ENCODE results near the gene TECPR2.

TECPR2 gene

DNA sequence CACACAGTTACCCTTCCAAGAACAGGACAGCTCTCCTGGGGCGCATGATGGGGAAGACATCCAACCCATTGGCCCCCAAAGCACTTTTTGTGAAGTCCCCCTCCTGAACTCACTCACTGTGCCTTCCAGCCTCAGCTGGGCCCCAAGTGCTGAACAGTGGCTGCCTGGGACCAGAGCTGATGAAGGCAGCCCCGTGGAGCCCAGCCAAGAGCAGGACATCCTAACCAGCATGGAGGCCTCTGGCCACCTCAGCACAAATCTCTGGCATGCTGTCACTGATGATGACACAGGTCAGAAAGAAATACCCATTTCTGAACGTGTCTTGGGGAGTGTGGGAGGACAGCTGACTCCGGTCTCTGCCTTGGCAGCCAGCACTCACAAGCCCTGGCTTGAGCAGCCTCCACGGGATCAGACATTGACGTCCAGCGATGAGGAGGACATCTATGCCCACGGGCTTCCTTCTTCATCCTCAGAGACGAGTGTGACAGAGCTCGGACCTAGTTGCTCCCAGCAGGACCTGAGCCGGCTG, 72.0 kb downstream of the TECPR2 start:
- FAIRE-seq, result no peak

DNA sequence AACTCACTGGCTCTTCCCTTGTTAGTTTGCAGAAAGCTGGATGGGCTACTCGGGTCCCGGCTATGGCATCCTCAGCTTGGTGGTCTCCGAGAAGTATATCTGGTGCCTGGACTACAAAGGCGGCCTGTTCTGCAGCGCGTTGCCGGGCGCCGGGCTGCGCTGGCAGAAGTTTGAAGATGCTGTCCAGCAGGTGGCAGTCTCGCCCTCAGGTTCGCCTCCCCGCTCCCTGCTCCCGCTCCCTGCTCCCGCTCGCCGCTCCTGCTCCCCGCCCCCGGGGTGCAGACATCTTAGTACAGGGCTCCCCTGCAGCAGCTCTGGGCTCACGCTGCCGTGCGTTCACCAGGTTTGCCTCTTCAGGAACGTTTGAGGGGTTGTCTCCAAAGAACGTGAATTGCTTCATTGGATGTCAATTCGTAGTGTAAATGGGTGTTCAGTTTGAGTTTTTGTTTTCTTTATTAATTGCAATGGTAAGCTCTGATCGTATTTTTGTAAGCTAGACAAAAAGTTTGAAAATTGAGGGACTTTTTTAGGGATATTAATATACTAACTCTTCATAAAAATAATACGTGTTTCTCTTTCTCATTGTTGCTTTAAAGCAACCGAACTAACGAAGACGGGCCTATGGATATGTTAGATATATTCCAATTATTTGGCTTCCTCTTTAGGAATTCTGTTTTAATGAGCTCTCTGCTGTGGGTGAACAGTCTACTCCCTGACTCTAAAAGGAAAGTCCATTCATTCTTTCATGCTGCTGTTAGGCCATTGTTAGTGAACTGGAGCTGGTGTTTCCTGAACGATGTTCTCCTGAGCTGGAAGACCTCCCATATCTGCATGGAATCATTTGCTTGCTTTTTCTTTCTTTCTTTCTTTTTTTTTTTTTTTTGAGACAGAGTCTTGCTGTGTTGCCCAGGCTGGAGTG, 75.5 kb downstream of the TECPR2 start:
- FAIRE-seq, result no peak

DNA sequence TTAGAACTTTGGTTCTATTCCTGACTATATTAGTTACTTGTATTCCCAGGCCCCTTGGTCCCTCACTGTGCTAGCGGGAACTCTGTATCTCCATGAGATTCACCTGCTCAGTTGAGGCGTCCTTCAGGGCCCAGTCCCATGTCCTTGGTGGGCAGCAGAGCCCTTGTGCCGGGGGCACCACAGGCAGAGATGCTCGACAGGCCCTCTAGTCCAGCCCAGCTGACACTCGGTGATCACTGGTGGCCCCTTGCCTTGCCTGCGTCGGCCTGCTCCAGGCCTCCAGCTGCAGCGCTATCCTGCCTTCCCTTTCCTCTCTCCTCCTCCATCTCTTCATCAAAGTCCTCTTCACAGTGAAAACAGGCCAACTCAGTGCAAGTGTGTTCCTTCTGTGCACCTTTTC, 76.8 kb downstream of the TECPR2 start:
- FAIRE-seq, result no peak

DNA sequence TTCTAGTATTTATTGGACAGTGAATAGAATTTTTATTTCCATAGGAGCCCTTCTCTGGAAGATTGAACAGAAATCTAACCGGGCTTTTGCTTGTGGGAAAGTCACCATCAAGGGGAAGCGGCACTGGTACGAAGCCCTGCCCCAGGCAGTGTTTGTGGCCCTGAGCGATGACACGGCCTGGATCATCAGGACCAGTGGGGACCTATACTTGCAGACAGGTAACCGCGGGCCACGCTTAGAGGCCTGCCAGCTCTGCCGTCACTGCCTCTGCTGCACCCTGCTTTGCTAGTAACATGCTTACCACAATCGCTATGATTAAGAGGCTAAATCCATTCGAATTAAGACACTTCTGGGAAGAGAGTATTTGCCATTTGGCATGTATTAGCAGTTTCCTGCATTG, 77.7 kb downstream of the TECPR2 start:
- no peak for FAIRE-seq

DNA sequence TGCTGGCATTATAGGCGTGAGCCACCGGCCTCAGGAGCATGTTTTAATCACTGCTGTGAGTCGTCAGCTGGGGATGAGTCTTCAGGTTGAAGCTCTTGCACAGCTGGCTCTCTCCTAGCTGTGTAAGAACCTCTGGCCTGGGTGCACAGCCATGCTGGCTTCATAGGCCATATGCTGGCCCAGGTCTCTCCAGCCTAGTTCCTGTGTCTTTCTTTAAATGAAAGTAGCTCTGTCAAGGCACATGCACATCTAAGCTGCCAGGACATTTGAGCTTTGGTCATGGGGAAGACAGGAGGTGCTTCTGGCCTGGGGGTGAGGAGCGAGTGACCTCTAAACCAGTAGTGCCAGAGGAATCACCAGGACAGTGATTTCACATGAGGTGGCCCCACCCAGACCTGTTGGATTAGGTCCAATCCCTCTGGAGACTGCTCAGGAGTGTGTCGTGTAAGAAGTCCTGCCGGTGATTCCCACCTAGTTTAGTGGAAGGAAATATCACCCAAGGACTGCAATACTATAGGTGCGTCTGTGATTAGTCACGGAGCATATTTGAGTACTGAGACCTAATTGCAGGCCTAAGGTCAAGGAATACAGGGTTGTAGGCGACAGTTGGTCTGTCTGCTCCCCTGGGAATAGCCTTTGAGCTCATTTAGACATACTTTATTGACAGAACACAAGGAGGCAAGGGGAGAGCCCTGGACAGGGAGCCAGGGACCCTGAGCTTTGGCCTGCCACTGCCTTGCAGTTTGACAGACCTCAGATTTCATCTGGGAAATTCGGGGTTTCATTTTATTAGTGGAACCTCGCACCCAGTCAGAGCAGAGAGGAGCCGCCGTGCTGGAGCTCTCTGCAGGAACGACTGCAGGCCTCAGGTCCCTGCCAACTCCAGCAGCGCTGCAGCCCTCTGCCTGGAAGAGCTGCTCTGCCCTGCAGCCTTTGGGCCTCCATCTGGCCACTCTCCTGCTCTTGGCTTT, 79.8 kb downstream of the TECPR2 start:
- FAIRE-seq, result no peak

DNA sequence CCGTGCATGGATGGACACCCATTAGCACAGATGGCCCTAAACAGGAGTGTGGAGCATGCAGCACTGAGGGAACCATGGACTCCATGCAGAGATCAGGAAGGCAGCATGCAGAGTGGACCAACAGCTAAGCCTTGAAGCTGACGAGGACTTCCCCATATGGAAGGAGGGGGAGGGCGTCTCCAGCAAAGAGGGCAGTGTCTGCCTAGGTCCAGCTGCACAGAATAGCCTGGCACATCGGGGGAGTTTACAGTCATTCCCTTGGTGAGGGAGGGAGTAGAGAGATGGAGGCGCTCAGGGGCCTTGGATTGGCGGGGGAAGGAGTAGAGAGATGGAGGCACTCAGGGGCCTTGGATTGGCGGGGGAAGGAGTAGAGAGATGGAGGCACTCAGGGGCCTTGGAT, 82.3 kb downstream of the TECPR2 start:
- FAIRE-seq, result no peak

DNA sequence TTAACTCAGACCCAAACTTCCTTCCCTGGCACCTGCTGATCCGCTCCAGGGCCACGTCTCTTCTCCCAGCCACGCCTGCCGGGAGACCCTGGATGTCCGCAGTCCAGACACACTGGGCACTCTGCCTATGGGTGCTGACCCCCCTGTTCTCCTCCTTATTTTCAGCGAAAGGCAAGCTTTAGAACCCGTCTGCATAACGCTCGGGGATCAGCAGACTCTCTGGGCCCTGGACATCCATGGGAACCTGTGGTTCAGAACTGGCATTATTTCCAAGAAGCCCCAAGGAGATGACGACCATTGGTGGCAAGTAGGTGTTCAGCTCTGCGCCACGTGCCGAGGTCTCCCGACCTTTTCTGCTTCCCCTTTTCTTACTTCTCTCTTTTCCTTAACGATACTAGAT, 82.9 kb downstream of the TECPR2 start:
- no peak for FAIRE-seq

DNA sequence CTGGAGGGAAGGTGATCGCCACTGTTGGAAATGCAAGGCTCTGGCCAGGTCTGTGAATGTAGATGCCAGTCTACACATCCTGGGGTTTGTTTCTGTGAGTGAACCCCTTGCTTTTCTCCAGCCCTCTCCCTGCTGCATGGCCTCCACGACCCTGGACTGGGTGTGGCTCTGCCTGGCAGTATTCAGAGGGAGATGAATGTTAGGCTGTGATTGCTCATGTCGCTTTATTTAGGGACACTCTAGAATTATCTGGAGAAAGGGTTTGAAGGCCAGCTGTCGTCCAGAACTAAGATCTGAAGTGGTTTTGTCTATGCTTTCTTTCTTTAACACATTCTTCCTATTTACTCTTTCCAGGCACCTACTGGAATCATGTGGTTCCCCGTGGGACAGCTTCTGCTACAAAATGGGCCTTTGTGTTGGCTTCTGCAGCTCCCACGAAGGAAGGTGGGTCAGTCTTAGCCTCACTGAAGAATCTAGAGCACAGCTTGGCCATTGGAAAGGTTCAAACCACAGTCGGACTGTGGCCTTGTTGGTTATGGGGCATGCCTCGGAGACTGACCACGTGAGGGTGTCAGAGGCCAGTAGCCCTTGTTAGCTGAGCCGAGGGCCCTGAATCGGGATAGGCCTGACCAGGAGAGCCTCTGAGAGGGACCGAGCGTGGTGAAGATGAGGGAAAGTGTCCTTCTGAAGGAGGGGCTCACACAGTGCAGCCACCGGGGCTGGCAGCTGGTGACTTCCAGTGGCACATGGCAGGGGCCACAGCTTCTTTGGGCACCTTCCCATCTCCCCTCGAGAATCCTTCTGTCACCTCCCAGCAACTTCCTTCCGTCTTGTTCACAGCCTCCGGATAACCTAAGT, 87.7 kb downstream of the TECPR2 start:
- no peak for FAIRE-seq

DNA sequence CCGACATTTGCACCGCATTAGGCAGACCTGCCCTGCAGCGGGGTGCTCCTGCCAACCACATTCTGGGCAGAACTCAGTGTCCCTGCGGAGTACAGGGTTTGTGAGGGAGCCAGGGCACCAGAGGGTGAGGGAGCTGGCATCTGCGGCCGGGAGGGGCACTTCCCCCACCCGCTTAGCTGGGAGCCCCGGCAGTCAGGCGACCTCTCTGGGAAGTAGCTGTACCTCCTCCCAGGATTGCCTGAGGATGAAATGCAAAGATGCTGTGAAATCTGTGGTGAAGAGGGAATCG, 88.3 kb downstream of the TECPR2 start:
- FAIRE-seq, result no peak

DNA sequence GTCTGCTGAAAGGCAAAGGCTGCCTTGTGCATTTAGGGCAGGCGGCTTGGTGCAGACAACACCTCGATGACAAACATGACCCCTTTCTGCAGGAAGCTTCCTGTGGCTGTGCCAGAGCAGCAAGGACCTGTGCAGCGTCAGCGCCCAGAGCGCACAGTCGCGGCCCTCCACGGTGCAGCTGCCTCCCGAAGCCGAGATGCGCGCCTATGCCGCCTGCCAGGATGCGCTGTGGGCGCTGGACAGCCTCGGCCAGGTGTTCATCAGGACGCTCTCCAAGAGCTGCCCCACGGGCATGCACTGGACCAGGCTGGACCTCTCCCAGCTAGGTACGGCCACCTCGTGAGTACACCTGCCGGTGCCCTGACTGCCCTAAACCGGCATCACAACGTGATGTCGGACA, 89.6 kb downstream of the TECPR2 start:
- no peak for FAIRE-seq

DNA sequence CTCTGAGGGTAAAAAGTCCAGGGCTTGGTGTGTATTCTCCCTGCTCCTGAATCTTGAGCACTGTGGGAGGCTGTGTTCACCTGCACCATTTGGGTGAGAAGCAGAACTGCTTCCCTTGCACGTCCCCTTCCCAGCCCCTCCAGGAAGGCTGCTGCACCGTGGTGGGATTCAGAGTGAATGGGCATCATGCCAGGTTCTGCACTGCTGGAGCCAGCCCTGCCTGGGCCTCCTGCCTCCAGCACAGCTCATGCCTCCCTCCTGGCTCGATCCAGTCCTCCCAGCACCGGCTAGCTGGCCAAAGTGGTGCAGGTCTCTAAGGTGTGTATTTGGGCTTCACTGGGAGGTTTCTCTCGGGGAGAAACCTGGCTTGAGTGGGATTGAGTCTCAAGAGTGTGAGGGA, 92.0 kb downstream of the TECPR2 start:
- FAIRE-seq, result no peak

DNA sequence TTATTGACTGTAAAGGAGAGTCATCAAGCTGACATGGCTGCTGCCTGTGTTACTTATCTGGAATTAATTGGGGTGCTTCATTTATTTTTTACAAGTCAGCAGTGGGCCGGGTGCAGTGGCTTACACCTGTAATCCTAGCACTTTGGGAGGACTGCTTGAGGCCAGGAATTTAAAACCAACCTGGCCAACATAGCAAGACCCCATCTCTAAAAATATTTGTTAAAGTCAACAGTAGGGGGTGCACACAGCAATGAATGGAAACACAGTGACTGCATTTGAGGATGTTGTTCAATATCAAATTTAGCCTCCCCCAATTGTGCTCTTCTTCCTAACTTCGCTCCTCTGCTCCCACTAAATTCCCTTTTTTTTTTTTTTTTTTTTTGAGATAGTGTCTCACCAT, 94.8 kb downstream of the TECPR2 start:
- no peak for FAIRE-seq

DNA sequence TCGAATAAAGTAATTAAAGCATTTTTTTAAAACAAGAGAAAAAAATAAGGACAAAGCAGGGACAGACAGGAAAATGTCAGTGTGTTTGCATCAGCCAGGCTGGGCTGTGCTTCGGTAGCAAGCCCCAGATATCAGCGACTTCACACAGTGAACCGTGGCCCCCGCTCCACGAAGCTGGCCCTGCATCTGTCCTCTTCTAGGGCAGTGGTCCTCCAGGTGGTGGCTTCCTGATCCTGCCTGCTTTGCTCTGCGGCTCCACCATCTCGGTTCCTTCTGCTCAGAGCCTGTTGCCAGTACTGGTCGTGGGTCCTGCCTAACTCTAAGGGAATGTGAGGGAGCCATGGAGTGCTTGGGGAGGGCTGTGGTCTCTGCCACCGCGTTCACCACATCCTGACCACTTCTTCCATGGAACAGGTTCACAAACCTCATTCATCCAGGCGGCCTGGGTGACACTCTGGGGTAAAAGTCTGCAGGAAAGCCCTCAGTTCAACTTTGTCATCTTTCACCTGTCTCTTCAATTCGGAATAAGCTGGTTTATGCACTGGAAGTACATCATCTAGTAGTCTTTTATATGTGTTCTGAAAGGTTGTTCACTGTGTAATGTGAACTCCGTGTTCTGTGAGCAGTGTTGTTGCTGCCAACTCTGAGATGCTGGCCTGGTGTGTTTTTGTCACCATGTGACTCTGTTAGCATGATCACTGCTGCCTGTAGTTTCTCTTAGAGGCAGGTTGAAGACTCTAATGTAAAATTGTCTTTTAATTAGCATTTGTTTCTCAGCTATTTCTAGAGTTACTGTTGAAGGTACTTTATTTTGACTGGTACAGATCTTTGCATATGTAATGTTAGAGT, 99.0 kb downstream of the TECPR2 start:
- no peak for FAIRE-seq

DNA sequence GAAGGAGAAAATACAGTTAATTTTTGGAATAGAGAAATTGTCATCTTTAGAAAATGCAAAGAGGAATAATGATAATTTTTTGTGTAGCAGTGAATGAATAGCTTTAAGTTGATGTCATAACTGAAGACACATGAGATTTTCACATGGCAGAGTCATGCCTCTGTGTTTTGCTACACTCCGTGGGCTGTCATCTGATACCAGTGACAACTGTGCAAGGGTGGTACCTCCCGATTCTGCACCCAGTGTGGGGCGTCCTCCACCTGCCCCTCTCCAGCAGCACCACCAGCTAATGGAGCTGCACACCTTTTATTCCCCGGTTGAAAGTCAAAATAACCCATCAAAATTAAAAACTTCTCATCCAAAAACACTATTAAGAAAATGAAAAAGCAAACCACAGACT, 99.7 kb downstream of the TECPR2 start:
- FAIRE-seq, result no peak

DNA sequence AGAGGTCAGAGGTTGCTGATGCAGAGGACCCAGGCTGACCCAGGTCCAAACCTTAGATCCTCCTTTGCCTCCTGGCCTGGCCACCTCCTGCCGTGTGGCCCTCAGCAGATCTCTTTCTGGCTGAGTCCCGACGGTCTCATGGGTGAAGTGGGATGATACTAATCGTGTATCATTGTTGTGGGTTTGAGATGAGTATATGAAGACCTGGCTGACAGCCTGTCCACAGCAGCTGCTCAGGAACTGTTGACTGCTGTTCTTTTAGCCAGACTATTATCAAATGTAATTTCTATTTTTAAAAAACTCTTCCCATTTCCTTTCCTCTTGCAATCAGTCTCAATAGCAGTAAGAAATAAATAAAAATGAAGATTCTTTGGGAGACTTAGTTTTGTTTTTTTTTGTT, 101.3 kb downstream of the TECPR2 start:
- no peak for FAIRE-seq

DNA sequence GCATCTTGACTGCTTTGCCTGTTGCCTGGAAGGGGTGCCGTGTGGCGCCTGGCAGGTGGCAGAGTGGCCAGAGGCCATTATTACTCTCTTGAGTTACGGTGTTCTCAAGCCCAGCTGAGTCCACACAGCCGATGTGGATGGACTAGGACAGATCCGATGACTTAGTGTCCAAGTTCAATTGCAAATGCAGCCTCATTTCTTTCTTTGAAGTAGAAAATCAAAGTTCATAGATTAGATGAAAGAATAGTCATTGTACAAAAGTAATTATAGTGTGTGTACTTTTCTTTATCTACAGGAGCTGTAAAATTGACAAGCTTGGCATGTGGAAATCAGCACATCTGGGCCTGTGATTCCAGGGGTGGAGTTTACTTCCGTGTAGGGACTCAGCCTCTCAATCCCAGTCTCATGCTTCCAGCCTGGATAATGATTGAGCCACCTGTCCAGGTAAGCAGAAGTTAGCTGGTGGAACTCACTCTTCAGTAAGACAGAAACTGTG, 102.2 kb downstream of the TECPR2 start:
- FAIRE-seq, result no peak

DNA sequence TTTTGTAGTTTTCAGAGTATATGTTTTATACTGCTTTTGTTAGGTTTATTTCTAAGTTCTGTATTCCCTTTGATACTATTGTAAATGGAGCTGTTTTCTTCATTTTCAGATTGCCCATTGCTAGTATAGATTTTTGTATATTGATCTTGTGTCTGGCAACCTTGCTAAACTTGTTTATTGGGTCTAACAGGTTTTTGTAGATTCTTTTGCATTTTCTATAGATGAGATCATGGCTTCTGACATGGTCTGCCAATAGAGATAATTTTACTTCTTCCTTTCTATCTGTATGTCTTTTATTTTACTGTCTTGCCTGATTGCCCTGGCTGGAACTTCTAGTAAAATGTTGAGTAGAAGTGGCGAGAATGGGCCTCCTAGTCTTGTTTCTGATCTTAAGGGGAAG, 106.5 kb downstream of the TECPR2 start:
- no peak for FAIRE-seq

DNA sequence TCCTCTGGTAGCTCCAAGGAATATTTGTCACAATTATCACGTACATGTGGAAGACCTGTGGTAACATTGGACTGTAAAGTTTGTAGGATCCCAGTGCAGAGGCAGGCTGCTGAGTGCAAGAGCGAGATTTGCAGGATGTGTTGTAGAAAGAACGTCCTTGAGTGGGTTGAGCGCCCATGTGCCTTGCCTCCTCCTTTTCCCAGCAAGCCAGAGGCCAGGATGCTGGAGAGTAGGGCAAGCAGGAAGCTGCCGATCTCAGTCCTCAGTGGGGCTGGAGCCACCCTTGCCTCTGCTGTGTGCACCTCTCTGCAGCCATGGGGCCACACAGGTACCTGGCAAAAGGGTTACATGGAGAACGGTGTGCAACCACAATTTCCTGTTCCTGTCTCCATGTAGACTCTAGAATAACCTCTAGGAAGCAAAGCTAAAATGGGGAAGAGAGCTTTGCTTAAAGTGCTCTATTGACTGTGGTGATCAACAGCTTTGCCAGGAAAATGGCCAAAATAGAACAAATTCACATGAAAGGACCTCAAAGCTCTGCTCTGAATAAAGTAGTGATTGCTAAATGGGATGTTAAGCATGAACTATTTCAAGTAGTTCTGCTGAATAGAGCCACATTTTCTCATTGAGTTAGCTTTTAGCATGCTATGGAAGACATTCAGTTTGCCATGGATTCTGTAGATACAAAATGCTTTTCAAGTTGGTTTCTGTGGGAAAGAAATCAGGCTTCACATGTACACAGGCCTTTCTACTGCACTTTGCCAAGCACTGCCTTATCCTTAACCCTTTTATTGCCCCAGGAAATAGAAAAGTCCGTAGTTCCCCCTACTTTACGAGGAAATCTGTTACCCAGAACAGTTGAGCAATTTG, 109.4 kb downstream of the TECPR2 start:
- no peak for FAIRE-seq

DNA sequence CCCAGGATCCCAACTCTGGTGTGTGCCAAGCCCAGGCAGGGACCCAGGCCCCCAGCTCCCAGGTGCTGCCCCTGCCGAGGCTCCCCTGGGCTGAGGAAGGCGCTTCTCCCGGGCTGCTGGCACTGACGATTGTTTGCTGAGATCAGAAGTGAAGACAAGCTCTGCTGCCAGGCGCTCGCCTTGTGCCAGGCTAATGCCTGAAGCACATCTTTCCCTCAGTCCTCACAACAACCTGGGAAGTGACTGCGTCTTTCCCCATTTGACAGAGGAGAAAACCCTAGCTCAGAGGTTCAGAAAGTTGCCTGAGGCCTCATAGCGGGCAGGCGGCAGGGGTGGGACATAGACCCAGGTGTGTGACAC, 110.0 kb downstream of the TECPR2 start:
- FAIRE-seq, result no peak

DNA sequence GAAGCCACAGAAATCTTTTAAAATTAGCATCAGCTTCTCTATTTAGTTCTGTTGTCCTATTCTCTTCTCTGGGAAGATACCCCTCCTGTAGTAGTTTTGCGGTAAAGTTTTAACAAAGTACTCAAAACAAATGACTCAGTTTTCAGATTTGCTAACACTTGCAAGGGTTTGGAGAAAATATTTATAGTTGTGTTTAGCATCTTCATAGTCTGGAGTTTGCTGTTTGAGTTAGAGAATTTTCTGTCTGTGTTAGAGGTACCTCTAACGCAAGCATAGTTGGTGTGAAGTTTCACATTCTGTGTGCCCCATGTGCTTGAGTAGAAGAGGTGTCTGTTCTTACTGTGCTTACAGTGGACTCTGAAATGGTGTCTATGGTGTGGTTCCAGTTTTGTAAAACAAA, 110.8 kb downstream of the TECPR2 start:
- no peak for FAIRE-seq

DNA sequence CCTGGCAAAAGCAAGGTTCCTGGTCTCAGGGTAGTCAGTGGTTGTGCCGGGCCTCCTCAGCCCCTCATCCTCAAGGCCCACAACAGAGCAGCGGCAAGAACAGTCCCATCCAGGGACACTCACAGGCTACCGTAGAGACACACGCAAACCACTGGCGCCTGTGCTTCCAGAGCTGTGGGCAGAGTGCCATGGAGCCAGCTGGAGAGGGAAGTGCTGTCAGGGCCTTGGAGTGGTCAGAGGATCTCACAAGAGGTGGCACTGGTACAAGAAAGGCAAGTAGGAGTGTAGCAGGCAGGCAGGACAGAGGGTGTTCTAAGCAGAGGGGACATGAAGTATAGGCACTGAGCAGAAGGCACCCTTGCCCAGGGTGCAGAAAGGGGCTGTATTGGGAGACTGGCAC, 112.2 kb downstream of the TECPR2 start:
- no peak for FAIRE-seq

All from TTC549 (cell line).